GM19099 (cell line): ENCODE measurements around the gene TMBIM1.

Source experiments
- POLR2A ChIP-seq: IDR thresholded peaks from 3 replicates; pipeline ENCODE4 v1.6.1; 2011; ENCODE audit warnings: low read depth; ENCODE audit not compliant: insufficient read length; ENCODE audit errors: extremely low read depth

Gene TMBIM1

GRCh38 chr2:218233543-218233942 is 58.8 kb downstream of the TMBIM1 start:
- TF ChIP-seq POLR2A, result no peak

GRCh38 chr2:218230882-218231281 is 61.4 kb downstream of the TMBIM1 start:
- TF ChIP-seq POLR2A, result no peak

- TF ChIP-seq POLR2A, result no peak
Observed at GRCh38 chr2:218229851-218230250, 62.5 kb downstream of the TMBIM1 start.

- no peak for TF ChIP-seq POLR2A
Observed at GRCh38 chr2:218229239-218229638, 63.1 kb downstream of the TMBIM1 start.

GRCh38 chr2:218228366-218229090 is 63.8 kb downstream of the TMBIM1 start:
- no peak for TF ChIP-seq POLR2A

GRCh38 chr2:218226903-218227302 is 65.4 kb downstream of the TMBIM1 start:
- TF ChIP-seq POLR2A, result no peak
